GM23338 (cell line): Measurements from ENCODE around the gene MIER2. TPM values are rescaled to one million over a fixed set of nuclear protein-coding genes. Genes with fewer than 3 reads are reported as not detected.

Experiments used
- ATAC-seq: fragments of 200-7000 bp; cut with Tn5 transposase; 3 replicates; pipeline ENCODE4 v1.9.1; 2020
- DNase-seq: peaks from one replicate; pipeline ENCODE4 v3.0.0-alpha.2; 2015; ENCODE audit warnings: low spot score
- H2AFZ ChIP-seq: fragments of 200-600 bp; sonication (generic); 2 replicates; pipeline ENCODE4 v1.8.0; 2016; ENCODE audit warnings: antibody characterized with exemption, mild to moderate bottlenecking, moderate library complexity
- H3F3A ChIP-seq: fragments of 200-600 bp; sonication (generic); replicated peaks from 2 replicates; pipeline ENCODE4 v1.8.0; 2017; ENCODE audit warnings: antibody characterized with exemption, mixed run types, low read depth
- H3K27ac ChIP-seq: fragments of 200-600 bp; sonication (generic); 2 replicates; pipeline ENCODE4 v1.6.1; 2016; ENCODE audit warnings: low read depth
- H3K27me3 ChIP-seq: fragments of 200-600 bp; sonication (generic); 2 replicates; pipeline ENCODE4 v1.8.0; 2016; ENCODE audit warnings: mild to moderate bottlenecking, mixed run types, moderate library complexity; ENCODE audit not compliant: insufficient read depth
- H3K36me3 ChIP-seq: fragments of 200-600 bp; sonication (generic); 2 replicates; pipeline ENCODE4 v1.8.0; 2016; ENCODE audit warnings: mild to moderate bottlenecking; ENCODE audit not compliant: insufficient read depth
- H3K4me1 ChIP-seq: fragments of 200-600 bp; sonication (generic); 2 replicates; pipeline ENCODE4 v1.8.0; 2016; ENCODE audit warnings: mild to moderate bottlenecking, moderate library complexity; ENCODE audit not compliant: insufficient read depth
- H3K4me2 ChIP-seq: fragments of 200-600 bp; sonication (generic); 2 replicates; pipeline ENCODE4 v1.7.1; 2017; ENCODE audit warnings: mixed run types
- H3K4me3 ChIP-seq: fragments of 200-600 bp; sonication (generic); 2 replicates; pipeline ENCODE4 v1.6.1; 2016; ENCODE audit warnings: mixed run types
- H3K79me2 ChIP-seq: fragments of 200-600 bp; sonication (generic); replicated peaks from 2 replicates; pipeline ENCODE4 v1.8.0; 2017; ENCODE audit warnings: mild to moderate bottlenecking; ENCODE audit not compliant: insufficient read depth
- H3K9me2 ChIP-seq: fragments of 200-600 bp; sonication (generic); 2 replicates; pipeline ENCODE4 v1.8.0; 2017; ENCODE audit not compliant: insufficient read depth
- H4K20me1 ChIP-seq: fragments of 200-600 bp; sonication (generic); replicated peaks from 2 replicates; pipeline ENCODE4 v1.8.0; 2017; ENCODE audit warnings: mild to moderate bottlenecking; ENCODE audit not compliant: insufficient read depth
- H3K27ac Mint-ChIP-seq: 2 replicates; pipeline ENCODE4 v1.8.0; 2020; ENCODE audit warnings: inconsistent platforms, mild to moderate bottlenecking, moderate library complexity, mixed read lengths
- H3K27me3 Mint-ChIP-seq: 3 replicates; pipeline ENCODE4 v1.8.0; 2022; ENCODE audit warnings: low read depth, mild to moderate bottlenecking, moderate library complexity, mixed read lengths, inconsistent platforms; ENCODE audit not compliant: insufficient read depth, poor library complexity
- H3K36me3 Mint-ChIP-seq: 3 replicates; pipeline ENCODE4 v1.8.0; 2021; ENCODE audit warnings: low read depth, mild to moderate bottlenecking, inconsistent platforms, moderate library complexity, mixed read lengths
- H3K4me1 Mint-ChIP-seq: 3 replicates; pipeline ENCODE4 v1.8.0; 2020; ENCODE audit warnings: mild to moderate bottlenecking, inconsistent platforms, mixed read lengths
- H3K4me3 Mint-ChIP-seq: 3 replicates; pipeline ENCODE4 v1.8.0; 2021; ENCODE audit warnings: moderate library complexity, mild to moderate bottlenecking, inconsistent platforms, mixed read lengths
- H3K9me3 Mint-ChIP-seq: 3 replicates; pipeline ENCODE4 v1.8.0; 2020; ENCODE audit warnings: moderate library complexity, mild to moderate bottlenecking, inconsistent platforms, mixed read lengths
- CREB1 ChIP-seq: fragments of 250-450 bp; sonication (Bioruptor Pico); IDR thresholded peaks from 2 replicates; pipeline ENCODE4 v1.5.0; 2020; ENCODE audit warnings: low read depth, mild to moderate bottlenecking, moderate library complexity
- NANOG ChIP-seq: IDR thresholded peaks from 2 replicates; pipeline ENCODE4 v1.6.1; 2016; ENCODE audit warnings: antibody characterized with exemption, borderline replicate concordance
- POLR2AphosphoS5 ChIP-seq: IDR thresholded peaks from 2 replicates; pipeline ENCODE4 v1.6.1; 2016; ENCODE audit warnings: antibody characterized with exemption, low read depth
- STAT1 ChIP-seq: IDR thresholded peaks from one replicate; pipeline ENCODE4 v1.6.1; 2016; ENCODE audit warnings: antibody characterized with exemption; ENCODE audit not compliant: unreplicated experiment
- ZNF114 ChIP-seq: fragments of 250-450 bp; sonication (Bioruptor Pico); IDR thresholded peaks from 2 replicates; pipeline ENCODE4 v1.5.0; 2020; ENCODE audit warnings: mild to moderate bottlenecking, moderate library complexity
- polyA plus RNA-seq: library from polyadenylated mRNA; unstranded; fragments of >200 nt; fragmentation: Nextera tagmentation; extraction: Ambion mirVana; gene quantifications from 2 replicates; pipeline ENCODE4 v1.2.1, GENCODE V29; 2016
- total RNA-seq: library from RNA; depleted of rRNA; stranded (reverse); fragments of >200 nt; shearing (Covaris generic); gene quantifications from 2 replicates; pipeline ENCODE4 v1.2.3, GENCODE V29; 2014
- TF ChIP-seq, protein P1 (sequence below): IDR thresholded peaks from 2 replicates; pipeline ENCODE4 v1.6.1; 2016; ENCODE audit warnings: antibody characterized with exemption

MIER2 gene
- total and polyA plus RNA-seq, 2 experiments from 2014 or later = 30.2 to 37.9 TPM

- Histone ChIP-seq H3K4me3 (no peak overlapping the region), H3K9me2 (no peaks in the 10 kb centered on the region), H2AFZ (no peak overlapping the region), H3K79me2 (no peaks in the 10 kb centered on the region), H3F3A (no peaks in the 10 kb centered on the region), H3K4me2 (no peak overlapping the region), H4K20me1 (no peaks in the 10 kb centered on the region), H3K27me3 (no peaks in the 10 kb centered on the region), H3K27ac (no peak overlapping the region), H3K36me3 (no peaks in the 10 kb centered on the region), H3K4me1 (no peaks in the 10 kb centered on the region)
- H3K9me3 Mint-ChIP-seq = peaks cover 20% of the 10 kb centered on the region
- H3K27me3 Mint-ChIP-seq = peaks cover 13% of the 10 kb centered on the region
- no peak overlapping the region; the same call in 2 of the 3 replicates for H3K4me3 Mint-ChIP-seq
- no peaks in the 10 kb centered on the region; the same call in 2 of the 3 replicates for H3K4me1 Mint-ChIP-seq
- DNase-seq = no peak
- no peak for TF ChIP-seq POLR2AphosphoS5
- H3K27ac Mint-ChIP-seq = no peak overlapping the region
- ATAC-seq = no peak
- peaks cover 6% of the 10 kb centered on the region; the same call in 1 of the 3 replicates for H3K36me3 Mint-ChIP-seq
These were observed 22.4 kb upstream of the MIER2 start for GRCh38 chr19:366951-367350.

DNA sequence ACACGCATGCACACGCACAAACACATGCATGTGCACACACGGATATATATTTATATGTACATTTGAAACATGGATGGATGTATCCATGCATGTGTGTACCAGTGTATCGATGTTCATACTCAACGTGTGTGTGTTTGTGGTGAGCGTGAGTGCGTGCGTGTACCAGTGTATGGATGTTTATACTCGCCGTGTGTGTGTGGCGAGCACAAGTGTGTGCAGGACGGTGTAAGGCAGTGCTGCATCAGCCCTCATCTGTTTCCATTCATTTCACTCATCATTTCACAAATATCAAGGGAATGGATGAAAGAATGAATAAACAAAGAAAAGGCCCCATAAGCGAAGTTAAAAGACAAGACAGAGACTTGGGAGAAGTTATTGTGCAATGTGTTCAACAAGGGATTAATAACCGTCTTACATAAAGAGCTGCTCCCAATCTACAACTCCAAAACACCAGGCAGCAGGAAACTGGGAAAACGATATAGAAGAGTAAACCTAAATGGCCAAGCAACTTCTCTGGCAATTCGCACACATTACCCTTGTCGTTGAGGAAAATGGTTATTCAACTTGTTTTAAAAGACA, 21.7 kb upstream of the MIER2 start:
- Mint-ChIP-seq H3K9me3 (peaks cover 20% of the 10 kb centered on the region), H3K4me1 (no peaks in the 10 kb centered on the region; the same call in 2 of the 3 replicates), H3K36me3 (peaks cover 6% of the 10 kb centered on the region; the same call in 1 of the 3 replicates), H3K4me3 (no peak overlapping the region), H3K27ac (no peak overlapping the region), H3K27me3 (peaks cover 9% of the 10 kb centered on the region)
- TF ChIP-seq ZNF114 (CRISPR knock-in tag) = no peak
- H3F3A ChIP-seq = no peaks in the 10 kb centered on the region
- H3K27me3 ChIP-seq = no peaks in the 10 kb centered on the region
- H4K20me1 ChIP-seq = no peaks in the 10 kb centered on the region
- H2AFZ ChIP-seq = no peak overlapping the region
- H3K4me2 ChIP-seq = no peak overlapping the region
- H3K79me2 ChIP-seq = no peaks in the 10 kb centered on the region
- DNase-seq (no peak), ATAC-seq (no peak)
- no peaks in the 10 kb centered on the region for H3K36me3 ChIP-seq
- no peak overlapping the region for H3K4me3 ChIP-seq
- no peaks in the 10 kb centered on the region for H3K9me2 ChIP-seq
- H3K27ac ChIP-seq = no peak overlapping the region
- H3K4me1 ChIP-seq = no peaks in the 10 kb centered on the region

DNA sequence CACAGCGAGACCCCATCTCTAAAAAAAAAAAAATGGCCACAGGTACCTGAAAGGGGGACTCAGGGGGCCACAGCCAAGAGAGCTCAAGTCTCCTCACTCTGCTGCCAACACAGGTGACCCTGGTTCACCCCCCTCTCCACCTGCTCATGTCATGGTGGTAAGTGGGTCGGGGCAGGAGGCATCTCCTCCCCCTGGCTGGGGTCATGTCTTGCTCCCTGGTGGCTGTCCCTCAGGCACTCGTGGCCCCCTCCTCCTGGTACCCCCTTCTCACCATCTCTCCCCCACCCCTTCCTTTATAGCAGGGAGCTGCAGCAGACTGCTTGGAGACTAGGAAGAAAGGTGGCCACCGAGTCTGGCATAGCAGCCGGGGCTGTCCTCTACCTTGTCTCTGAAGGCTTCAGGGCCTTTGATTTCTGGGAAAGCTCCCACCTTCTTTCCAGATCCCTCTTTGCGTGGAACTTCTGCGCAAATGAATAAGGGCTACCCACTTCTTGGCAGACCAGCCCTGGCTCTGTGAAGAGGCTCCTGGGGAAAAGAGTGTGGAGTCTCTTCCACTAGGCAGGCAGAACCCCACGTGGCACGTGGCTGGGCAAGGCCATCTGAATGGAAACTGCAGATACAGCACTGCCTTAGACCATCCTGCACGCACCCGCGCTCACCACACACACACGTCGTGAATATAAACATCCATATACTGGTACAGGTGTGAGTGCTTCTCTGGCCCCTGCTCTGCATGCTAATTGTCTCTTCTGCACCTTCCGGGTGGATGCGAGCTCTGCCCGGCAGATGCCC, 20.1 kb upstream of the MIER2 start:
- DNase-seq = no peak
- Histone ChIP-seq H3K27me3 (no peaks in the 10 kb centered on the region), H4K20me1 (no peaks in the 10 kb centered on the region), H2AFZ (no peak overlapping the region), H3K4me2 (no peak overlapping the region), H3K4me3 (no peak overlapping the region), H3F3A (no peaks in the 10 kb centered on the region), H3K79me2 (no peaks in the 10 kb centered on the region), H3K9me2 (no peaks in the 10 kb centered on the region), H3K27ac (no peak overlapping the region), H3K4me1 (no peaks in the 10 kb centered on the region), H3K36me3 (no peaks in the 10 kb centered on the region)
- peaks cover 3% of the 10 kb centered on the region; the same call in 1 of the 3 replicates for H3K36me3 Mint-ChIP-seq
- no peaks in the 10 kb centered on the region; the same call in 2 of the 3 replicates for H3K4me1 Mint-ChIP-seq
- TF ChIP-seq NANOG = no peak
- no peak overlapping the region for H3K27ac Mint-ChIP-seq
- peaks cover 7% of the 10 kb centered on the region for H3K27me3 Mint-ChIP-seq
- ATAC-seq = no peak
- peaks cover 18% of the 10 kb centered on the region for H3K9me3 Mint-ChIP-seq
- no peak overlapping the region for H3K4me3 Mint-ChIP-seq

- Histone ChIP-seq H3K27me3 (no peaks in the 10 kb centered on the region), H3K4me1 (no peaks in the 10 kb centered on the region), H2AFZ (no peak overlapping the region), H3K4me2 (no peak overlapping the region), H3K36me3 (no peaks in the 10 kb centered on the region), H4K20me1 (no peaks in the 10 kb centered on the region), H3K4me3 (no peak overlapping the region), H3K27ac (no peak overlapping the region), H3F3A (no peaks in the 10 kb centered on the region), H3K79me2 (no peaks in the 10 kb centered on the region), H3K9me2 (no peaks in the 10 kb centered on the region)
- H3K4me1 Mint-ChIP-seq = no peaks in the 10 kb centered on the region
- H3K9me3 Mint-ChIP-seq = peaks cover 17% of the 10 kb centered on the region; the same call in 2 of the 3 replicates
- ATAC-seq = no peak
- H3K27me3 Mint-ChIP-seq = peaks cover 6% of the 10 kb centered on the region
- no peak overlapping the region for H3K27ac Mint-ChIP-seq
- no peak overlapping the region for H3K4me3 Mint-ChIP-seq
- no peak for DNase-seq
- H3K36me3 Mint-ChIP-seq = no peaks in the 10 kb centered on the region; the same call in 2 of the 3 replicates
- TF ChIP-seq CREB1 (CRISPR knock-in tag) (no peak), STAT1 (no peak)
- TF ChIP-seq, protein P1, sequence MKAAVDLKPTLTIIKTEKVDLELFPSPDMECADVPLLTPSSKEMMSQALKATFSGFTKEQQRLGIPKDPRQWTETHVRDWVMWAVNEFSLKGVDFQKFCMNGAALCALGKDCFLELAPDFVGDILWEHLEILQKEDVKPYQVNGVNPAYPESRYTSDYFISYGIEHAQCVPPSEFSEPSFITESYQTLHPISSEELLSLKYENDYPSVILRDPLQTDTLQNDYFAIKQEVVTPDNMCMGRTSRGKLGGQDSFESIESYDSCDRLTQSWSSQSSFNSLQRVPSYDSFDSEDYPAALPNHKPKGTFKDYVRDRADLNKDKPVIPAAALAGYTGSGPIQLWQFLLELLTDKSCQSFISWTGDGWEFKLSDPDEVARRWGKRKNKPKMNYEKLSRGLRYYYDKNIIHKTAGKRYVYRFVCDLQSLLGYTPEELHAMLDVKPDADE = no peak
These were observed 18.1 kb upstream of the MIER2 start for GRCh38 chr19:362683-363082.
